Measurements from ENCODE around the gene ANO3.

GRCh38 chr11:26620282-26621045 lies 288.5 kb downstream of the ANO3 start:
- TF ChIP-seq CTCF (conservative IDR thresholded peaks at IDR 0.05; ENCODE audit: low read depth, low read length), result no peak
- TF ChIP-seq EZH2 (IDR thresholded peaks at IDR 0.05; ENCODE audit: low read length, unreplicated experiment), result no peak
- TF ChIP-seq EZH2phosphoT487 (IDR thresholded peaks at IDR 0.05; ENCODE audit: borderline replicate concordance, low read length), result no peak

All from PC-3 (cell line).